22Rv1 (cell line): ENCODE measurements around the gene KCTD12.

Experiments used
- CTCF ChIP-seq: fragments of 450-650 bp; IDR thresholded peaks from 2 replicates; pipeline ENCODE4 v1.5.1; 2017; ENCODE audit warnings: mild to moderate bottlenecking
- ZFX ChIP-seq: fragments of 450-650 bp; IDR thresholded peaks from 2 replicates; pipeline ENCODE4 v1.6.1; 2017; ENCODE audit warnings: antibody characterized with exemption, borderline replicate concordance

- no peak for TF ChIP-seq CTCF
- no peak for TF ChIP-seq ZFX
Observed at GRCh38 chr13:76849493-76849892, 36.7 kb downstream of the KCTD12 start.
